Lower lobe of right lung (tissue), 2 donors: ENCODE measurements around the gene TBC1D19. TPM values are rescaled to one million over a fixed set of nuclear protein-coding genes. Genes with fewer than 3 reads are reported as not detected.

ENCODE experiments used
- ATAC-seq, 2 donors: fragments of 200-7000 bp; cut with Tn5 transposase; one replicate each; pipeline ENCODE4 v1.9.1; 2020 to 2022; ENCODE audit warnings: mild to moderate bottlenecking in 2 of 2, moderate library complexity in 2 of 2
- DNase-seq: peaks from one replicate; pipeline ENCODE4 v3.0.0-alpha.2; 2020
- H3K27ac ChIP-seq: fragments of 200-600 bp; one replicate; pipeline ENCODE4 v1.8.0; 2022
- H3K27me3 ChIP-seq: fragments of 200-600 bp; one replicate; pipeline ENCODE4 v1.8.0; 2022; ENCODE audit warnings: low read depth
- H3K36me3 ChIP-seq: fragments of 200-600 bp; one replicate; pipeline ENCODE4 v1.8.0; 2022; ENCODE audit warnings: mild to moderate bottlenecking
- H3K4me1 ChIP-seq: fragments of 200-600 bp; one replicate; pipeline ENCODE4 v1.8.0; 2022
- H3K4me3 ChIP-seq: fragments of 200-600 bp; one replicate; pipeline ENCODE4 v1.8.0; 2022; ENCODE audit warnings: mild to moderate bottlenecking
- H3K9me3 ChIP-seq: fragments of 200-600 bp; one replicate; pipeline ENCODE4 v1.8.0; 2022
- CTCF ChIP-seq: fragments of 200-600 bp; IDR thresholded peaks from one replicate; pipeline ENCODE4 v1.8.0; 2022; ENCODE audit warnings: antibody characterized with exemption, mild to moderate bottlenecking
- intact Hi-C: fragments of 100-400 bp; cut with DNase I; formaldehyde crosslinking; loops from one replicate; pipeline ENCODE4 v1.11.0; 2022
- total RNA-seq: library from RNA; stranded (reverse); fragmentation: NEBNext Ultra II Directional; extraction: Animal tissue kit (Norgen Biotek cat#: 25700); gene quantifications from one replicate; pipeline ENCODE4 v1.2.1, GENCODE V29; 2021
- donor health status: DM: no; HTN: yes; CAD: no; lungs with severe emphysema.

The TBC1D19 gene
- total RNA-seq, 1 donor from 2014 or later = 12.5 TPM

DNA sequence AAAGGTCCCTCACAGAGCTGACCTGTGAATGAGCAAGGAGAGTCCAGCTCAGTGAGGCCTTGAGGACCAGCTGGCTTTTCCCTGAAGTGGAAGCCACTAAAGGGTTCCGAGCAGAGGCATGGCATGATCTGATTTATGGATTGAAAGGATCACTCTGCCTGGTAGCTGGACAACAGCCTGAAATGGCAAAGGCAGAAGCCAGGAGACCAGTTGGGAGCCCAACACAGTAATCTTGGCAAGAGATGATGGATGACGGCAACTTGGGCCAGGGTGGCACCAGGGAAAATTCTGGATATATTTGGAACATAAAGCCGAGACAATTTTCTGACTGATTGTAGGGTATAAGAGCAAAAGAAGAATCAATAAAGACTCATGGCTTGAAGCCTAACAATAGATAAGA is 207.5 kb downstream of the TBC1D19 start:
- Histone ChIP-seq H3K27me3 (no peaks in the 10 kb centered on the region), H3K4me3 (no peak overlapping the region), H3K9me3 (no peaks in the 10 kb centered on the region), H3K36me3 (no peaks in the 10 kb centered on the region), H3K4me1 (peaks cover 18% of the 10 kb centered on the region), H3K27ac (no peak overlapping the region)
- DNase-seq (no peak), ATAC-seq (no peak)
- no peak for TF ChIP-seq CTCF
- intact Hi-C loops = no loop called here

DNA sequence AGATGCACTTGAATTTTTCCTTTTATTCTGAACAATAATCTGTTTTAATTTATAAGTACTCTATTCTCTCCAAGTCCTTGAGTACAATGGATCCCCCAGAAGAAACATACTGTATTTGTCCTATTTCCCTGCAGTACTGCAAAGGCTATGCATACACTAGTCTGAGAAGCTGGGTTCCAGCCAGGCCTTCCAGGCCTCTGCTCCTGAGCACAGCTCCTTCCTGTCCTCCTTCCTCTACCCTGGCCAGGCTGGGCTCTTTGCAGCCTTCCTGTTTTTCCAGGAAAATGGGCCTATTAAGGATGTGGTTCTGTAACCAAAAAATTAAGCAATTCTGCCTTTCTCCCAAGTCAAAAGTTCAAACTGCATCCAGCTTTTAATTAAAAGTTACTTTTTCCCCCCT is 208.8 kb downstream of the TBC1D19 start:
- no peak overlapping the region for H3K4me3 ChIP-seq
- H3K27ac ChIP-seq = no peak overlapping the region
- no peaks in the 10 kb centered on the region for H3K9me3 ChIP-seq
- TF ChIP-seq CTCF = no peak
- H3K36me3 ChIP-seq = no peaks in the 10 kb centered on the region
- intact Hi-C loops = no loop called here
- DNase-seq = no peak
- peaks cover 10% of the 10 kb centered on the region for H3K4me1 ChIP-seq
- no peak for ATAC-seq
- no peaks in the 10 kb centered on the region for H3K27me3 ChIP-seq

DNA sequence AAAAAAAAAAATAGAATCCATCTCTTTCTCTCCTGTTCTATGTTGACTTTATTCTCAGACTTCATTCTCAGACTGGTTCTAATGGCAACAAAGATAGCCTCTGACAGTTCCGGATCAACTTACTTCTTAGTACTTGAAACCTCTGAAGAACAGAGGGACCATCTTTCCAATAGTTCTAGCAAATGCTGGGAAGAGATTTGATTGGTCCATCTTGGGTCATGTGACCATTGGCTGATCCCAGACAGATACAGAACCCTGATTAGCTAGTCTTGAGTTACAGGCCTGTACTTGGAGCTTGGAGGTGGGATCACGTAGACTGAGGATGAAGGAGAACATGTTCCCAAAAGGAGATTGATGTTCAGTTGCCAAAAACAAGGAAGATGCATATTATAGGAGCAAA is 209.9 kb downstream of the TBC1D19 start:
- H3K36me3 ChIP-seq = no peaks in the 10 kb centered on the region
- H3K27me3 ChIP-seq = no peaks in the 10 kb centered on the region
- H3K9me3 ChIP-seq = no peaks in the 10 kb centered on the region
- ATAC-seq (no peak), DNase-seq (no peak)
- intact Hi-C loops = no loop called here
- no peak overlapping the region for H3K4me3 ChIP-seq
- no peaks in the 10 kb centered on the region for H3K4me1 ChIP-seq
- H3K27ac ChIP-seq = no peak overlapping the region
- TF ChIP-seq CTCF = no peak

- Histone ChIP-seq H3K27ac (no peak overlapping the region), H3K9me3 (no peaks in the 10 kb centered on the region), H3K36me3 (no peaks in the 10 kb centered on the region), H3K27me3 (no peaks in the 10 kb centered on the region), H3K4me3 (no peak overlapping the region), H3K4me1 (no peaks in the 10 kb centered on the region)
- ATAC-seq = no peak
- no peak for TF ChIP-seq CTCF
- intact Hi-C loops = no loop called here
- no peak for DNase-seq
Measured at GRCh38 chr4:26796081-26796480, 212.2 kb downstream of the TBC1D19 start.

DNA sequence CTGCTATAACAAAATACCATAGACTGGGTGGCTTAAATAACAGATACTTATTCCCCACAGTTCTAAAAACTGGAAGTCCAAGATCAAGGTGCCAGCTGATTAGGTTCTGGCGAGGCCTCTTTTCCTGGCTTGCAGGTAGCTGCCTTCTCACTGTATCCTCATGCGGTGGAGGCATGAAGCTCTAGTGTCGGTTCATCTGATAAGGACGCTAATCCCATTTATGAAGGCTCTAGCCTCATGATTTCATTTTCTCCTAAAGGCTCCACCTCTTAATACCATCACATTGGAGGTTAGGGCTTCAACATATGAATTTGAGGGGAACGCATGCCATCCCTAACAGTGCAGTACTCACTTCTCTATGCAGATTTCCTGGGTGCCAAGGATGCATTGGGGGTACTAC is 218.9 kb downstream of the TBC1D19 start:
- no peak overlapping the region for H3K27ac ChIP-seq
- intact Hi-C loops = no loop called here
- no peak for TF ChIP-seq CTCF
- DNase-seq (no peak), ATAC-seq (no peak)
- no peaks in the 10 kb centered on the region for H3K27me3 ChIP-seq
- H3K4me3 ChIP-seq = no peak overlapping the region
- no peaks in the 10 kb centered on the region for H3K36me3 ChIP-seq
- H3K4me1 ChIP-seq = no peaks in the 10 kb centered on the region
- no peaks in the 10 kb centered on the region for H3K9me3 ChIP-seq
